OCI-LY3 (cell line): Measurements from ENCODE around the gene NBL1.

Experiments
- H2AFZ ChIP-seq: fragments of 200-600, 300-600 bp; shearing (Covaris generic); 2 replicates; pipeline ENCODE4 v1.6.0; 2014; ENCODE audit warnings: antibody characterized with exemption, low read depth, low read length
- H3K27ac ChIP-seq: fragments of 200-600, 300-600 bp; sonication (generic); 2 replicates; pipeline ENCODE4 v1.5.1; 2014; ENCODE audit warnings: mild to moderate bottlenecking, low read length, moderate library complexity, mixed read lengths
- H3K27me3 ChIP-seq: fragments of 200-600, 300-600 bp; sonication (generic); 2 replicates; pipeline ENCODE4 v1.6.1; 2014; ENCODE audit warnings: low read depth, low read length, mixed read lengths
- H3K36me3 ChIP-seq: fragments of 200-600, 300-600 bp; sonication (generic); replicated peaks from 2 replicates; pipeline ENCODE3; 2014; ENCODE audit warnings: low read depth, low read length, mixed read lengths
- H3K4me1 ChIP-seq: fragments of 300-600, 200-600 bp; sonication (generic); 2 replicates; pipeline ENCODE4 v1.6.1; 2014; ENCODE audit warnings: low read length, mixed read lengths
- H3K4me2 ChIP-seq: fragments of 200-600, 300-600 bp; sonication (generic); 2 replicates; pipeline ENCODE4 v1.6.1; 2014; ENCODE audit warnings: low read length, mixed read lengths
- H3K4me3 ChIP-seq: fragments of 300-600, 200-600 bp; sonication (generic); 2 replicates; pipeline ENCODE4 v1.5.1; 2014; ENCODE audit warnings: antibody characterized with exemption, mild to moderate bottlenecking, low read length, moderate library complexity
- H3K79me2 ChIP-seq: fragments of 300-600, 200-600 bp; shearing (Covaris generic); 2 replicates; pipeline ENCODE4 v1.6.1; 2014; ENCODE audit warnings: mild to moderate bottlenecking, low read length, mixed read lengths
- H3K9ac ChIP-seq: fragments of 300-600, 200-600 bp; shearing (Covaris generic); 2 replicates; pipeline ENCODE4 v1.6.0; 2014; ENCODE audit warnings: mild to moderate bottlenecking, low read length, moderate library complexity
- H3K9me3 ChIP-seq: fragments of 200-600, 300-600 bp; shearing (Covaris generic); 2 replicates; pipeline ENCODE4 v1.6.1; 2014; ENCODE audit warnings: low read length, mixed read lengths; ENCODE audit not compliant: insufficient read depth
- H4K20me1 ChIP-seq: fragments of 200-600, 300-600 bp; sonication (generic); 2 replicates; pipeline ENCODE4 v1.6.1; 2016; ENCODE audit warnings: low read length, mixed read lengths; ENCODE audit not compliant: insufficient read depth
- EZH2phosphoT487 ChIP-seq: fragments of 200-600 bp; shearing (Covaris generic); IDR thresholded peaks from 2 replicates; pipeline ENCODE4 v1.6.1; 2018; ENCODE audit warnings: antibody characterized with exemption, mixed run types, low read depth
- TF ChIP-seq, protein P1 (sequence below): fragments of 200-600, 300-600 bp; sonication (generic); IDR thresholded peaks from 2 replicates; pipeline ENCODE4 v1.5.1; 2014; ENCODE audit warnings: antibody characterized with exemption, low read length, low read depth

The NBL1 gene

DNA sequence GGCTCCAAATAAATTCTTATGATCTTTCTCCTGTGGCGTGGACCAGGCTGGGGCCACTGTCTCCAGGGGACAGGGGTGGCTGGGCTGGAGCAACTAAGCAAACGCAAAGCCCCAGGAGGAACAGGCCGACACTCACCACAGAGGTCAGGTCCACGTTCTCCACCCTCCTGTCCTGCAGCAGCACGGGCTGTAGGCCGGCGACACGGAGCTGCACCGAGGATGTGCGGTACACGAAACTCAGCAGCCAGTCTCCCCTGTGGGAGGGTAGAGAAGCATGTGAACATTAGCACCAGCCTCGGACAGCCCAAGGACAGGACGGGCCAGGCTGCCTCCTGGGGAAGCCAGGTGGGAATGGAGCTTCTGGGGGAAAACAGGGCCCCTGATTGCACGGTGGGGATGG is 50.2 kb downstream of the NBL1 start:
- H3K79me2 ChIP-seq: no peaks in the 10 kb centered on the region
- no peak overlapping the region for H3K27ac ChIP-seq
- no peak overlapping the region for H3K4me2 ChIP-seq
- H3K4me3 ChIP-seq: no peak overlapping the region
- no peak overlapping the region for H3K9ac ChIP-seq
- H3K4me1 ChIP-seq: peaks cover 13% of the 10 kb centered on the region
- no peaks in the 10 kb centered on the region for H3K27me3 ChIP-seq
- TF ChIP-seq, protein P1, sequence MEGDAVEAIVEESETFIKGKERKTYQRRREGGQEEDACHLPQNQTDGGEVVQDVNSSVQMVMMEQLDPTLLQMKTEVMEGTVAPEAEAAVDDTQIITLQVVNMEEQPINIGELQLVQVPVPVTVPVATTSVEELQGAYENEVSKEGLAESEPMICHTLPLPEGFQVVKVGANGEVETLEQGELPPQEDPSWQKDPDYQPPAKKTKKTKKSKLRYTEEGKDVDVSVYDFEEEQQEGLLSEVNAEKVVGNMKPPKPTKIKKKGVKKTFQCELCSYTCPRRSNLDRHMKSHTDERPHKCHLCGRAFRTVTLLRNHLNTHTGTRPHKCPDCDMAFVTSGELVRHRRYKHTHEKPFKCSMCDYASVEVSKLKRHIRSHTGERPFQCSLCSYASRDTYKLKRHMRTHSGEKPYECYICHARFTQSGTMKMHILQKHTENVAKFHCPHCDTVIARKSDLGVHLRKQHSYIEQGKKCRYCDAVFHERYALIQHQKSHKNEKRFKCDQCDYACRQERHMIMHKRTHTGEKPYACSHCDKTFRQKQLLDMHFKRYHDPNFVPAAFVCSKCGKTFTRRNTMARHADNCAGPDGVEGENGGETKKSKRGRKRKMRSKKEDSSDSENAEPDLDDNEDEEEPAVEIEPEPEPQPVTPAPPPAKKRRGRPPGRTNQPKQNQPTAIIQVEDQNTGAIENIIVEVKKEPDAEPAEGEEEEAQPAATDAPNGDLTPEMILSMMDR: no peak
- no peak for TF ChIP-seq EZH2phosphoT487
- H2AFZ ChIP-seq: no peak overlapping the region
- peaks cover 5% of the 10 kb centered on the region; the same call in 1 of the 2 replicates for H3K9me3 ChIP-seq
- H4K20me1 ChIP-seq: no peaks in the 10 kb centered on the region
- peaks cover 17% of the 10 kb centered on the region for H3K36me3 ChIP-seq

DNA sequence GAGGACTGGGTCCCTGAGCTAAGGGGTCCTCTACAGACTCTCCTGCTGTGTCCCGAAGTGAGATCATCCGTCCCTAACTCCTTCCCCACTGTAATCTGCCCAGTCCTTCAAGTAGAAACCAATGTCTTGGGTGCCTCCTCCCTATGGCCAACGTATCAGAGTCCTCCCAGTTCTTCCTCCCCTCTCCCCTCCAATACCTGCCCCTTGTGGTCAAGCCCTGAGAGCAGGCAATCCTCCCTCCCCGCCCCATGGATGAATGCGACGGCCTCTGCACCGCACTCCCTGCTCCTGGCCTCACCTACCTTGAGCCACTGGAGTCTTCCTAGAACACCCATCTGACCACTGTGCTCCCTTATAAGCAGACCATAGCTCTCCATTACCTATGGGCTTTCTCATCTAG is 51.7 kb downstream of the NBL1 start:
- Histone ChIP-seq H3K4me2 (no peak overlapping the region), H2AFZ (no peak overlapping the region), H4K20me1 (no peaks in the 10 kb centered on the region), H3K27me3 (no peaks in the 10 kb centered on the region), H3K4me3 (no peak overlapping the region), H3K4me1 (peaks cover 10% of the 10 kb centered on the region), H3K79me2 (no peaks in the 10 kb centered on the region), H3K36me3 (peaks cover 5% of the 10 kb centered on the region), H3K27ac (no peak overlapping the region), H3K9ac (no peak overlapping the region), H3K9me3 (no peaks in the 10 kb centered on the region)
- TF ChIP-seq, protein P1: no peak
- no peak for TF ChIP-seq EZH2phosphoT487

DNA sequence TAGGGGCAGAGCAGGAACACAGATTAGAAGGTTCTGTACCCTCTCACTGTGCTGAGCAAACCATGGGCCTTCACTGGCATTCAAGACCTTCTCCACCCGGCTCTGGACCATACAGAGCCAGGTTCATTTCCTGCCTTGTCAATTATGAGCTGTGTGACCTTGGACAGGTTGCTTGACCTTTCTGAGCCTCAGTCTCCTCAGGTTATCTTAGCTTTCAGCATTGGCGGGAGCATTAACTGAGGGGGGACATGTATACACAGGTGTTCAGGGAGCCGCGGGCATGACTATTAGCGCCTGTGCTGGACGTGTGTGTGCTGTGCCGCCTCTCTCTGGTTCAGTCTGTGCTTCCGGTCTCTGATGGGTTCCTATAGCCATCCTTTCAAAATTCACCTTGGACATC is 52.7 kb downstream of the NBL1 start:
- TF ChIP-seq, protein P1: no peak
- TF ChIP-seq EZH2phosphoT487: no peak
- no peaks in the 10 kb centered on the region for H3K36me3 ChIP-seq

DNA sequence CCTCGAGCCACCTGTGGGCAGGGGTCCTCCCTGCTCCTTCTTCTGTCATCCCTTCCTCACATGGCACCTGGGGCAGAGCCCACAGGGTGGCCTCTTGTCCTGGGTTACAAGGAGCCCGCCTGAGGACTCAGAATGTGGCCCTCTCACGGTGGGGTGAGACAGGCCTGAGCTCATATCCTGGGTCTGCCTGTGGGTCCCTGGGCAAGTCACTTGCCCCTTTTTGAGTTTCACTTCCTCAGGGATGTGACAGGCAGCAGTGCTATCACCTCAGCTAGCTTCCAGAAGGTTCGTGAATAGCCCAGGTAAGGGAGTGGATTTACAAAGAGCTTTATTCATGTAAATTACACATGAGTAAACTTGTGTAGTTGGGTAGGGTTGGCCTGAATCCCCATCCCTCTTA is 54.1 kb downstream of the NBL1 start:
- no peak overlapping the region for H3K9ac ChIP-seq
- H3K9me3 ChIP-seq: no peaks in the 10 kb centered on the region

More for the DNA sequence above, 52.7 kb downstream of the NBL1 start:
- H2AFZ ChIP-seq: no peak overlapping the region
- peaks cover 10% of the 10 kb centered on the region for H3K4me1 ChIP-seq
- no peaks in the 10 kb centered on the region for H3K27me3 ChIP-seq
- H4K20me1 ChIP-seq: no peaks in the 10 kb centered on the region
- H3K4me2 ChIP-seq: no peak overlapping the region
- H3K9me3 ChIP-seq: no peaks in the 10 kb centered on the region
- H3K4me3 ChIP-seq: no peak overlapping the region
- H3K79me2 ChIP-seq: no peaks in the 10 kb centered on the region
- H3K27ac ChIP-seq: no peak overlapping the region
- H3K9ac ChIP-seq: no peak overlapping the region

More for the DNA sequence above, 54.1 kb downstream of the NBL1 start:
- no peaks in the 10 kb centered on the region for H4K20me1 ChIP-seq
- no peaks in the 10 kb centered on the region for H3K36me3 ChIP-seq
- peaks cover 10% of the 10 kb centered on the region for H3K4me1 ChIP-seq
- peak overlapping the region; percentile 7; the same call in 1 of the 2 replicates for H3K4me2 ChIP-seq
- no peaks in the 10 kb centered on the region for H3K79me2 ChIP-seq
- TF ChIP-seq, protein P1: no peak
- no peak for TF ChIP-seq EZH2phosphoT487
- H3K27ac ChIP-seq: 0 out of 2 replicates have a peak overlapping the region, but pooled peaks have one; percentile 1
- no peak overlapping the region for H2AFZ ChIP-seq
- H3K4me3 ChIP-seq: no peak overlapping the region
- no peaks in the 10 kb centered on the region for H3K27me3 ChIP-seq
